Measurements from ENCODE around the gene WSCD2. TPM values are rescaled to one million over a fixed set of nuclear protein-coding genes. Genes with fewer than 3 reads are reported as not detected.

Gene WSCD2
- polyA plus RNA-seq, 1 donor from 2014 or later: 5.8 TPM

GRCh38 chr12:108176292-108176691 lies 47.2 kb downstream of the WSCD2 start:
- Histone ChIP-seq H3K36me3 (ENCODE audit: insufficient read depth, low read length) (no peaks in the 10 kb centered on the region), H3K27ac (ENCODE audit: low read length) (no peak overlapping the region)

GRCh38 chr12:108177131-108177530 lies 48.0 kb downstream of the WSCD2 start:
- no peak overlapping the region for H3K4me3 ChIP-seq (ENCODE audit: low read length)
- TF ChIP-seq EP300 (conservative IDR thresholded peaks at IDR 0.05; ENCODE audit: poor library complexity, severe bottlenecking): no peak
- TF ChIP-seq POLR2AphosphoS5 (IDR thresholded peaks at IDR 0.05): no peak
- H3F3A ChIP-seq (ENCODE audit: insufficient read depth, low read length, poor library complexity, severe bottlenecking): no peaks in the 10 kb centered on the region
- H3K79me2 ChIP-seq (replicated peaks; ENCODE audit: insufficient read depth, low read length): no peaks in the 10 kb centered on the region
- H3K4me2 ChIP-seq (ENCODE audit: low read length): no peak overlapping the region
- H3K9me2 ChIP-seq (ENCODE audit: insufficient read depth, low read length): no peaks in the 10 kb centered on the region
- no peaks in the 10 kb centered on the region for H3K9me3 ChIP-seq (ENCODE audit: low read length)
- H3K36me3 ChIP-seq (ENCODE audit: insufficient read depth, low read length): no peaks in the 10 kb centered on the region
- no peak overlapping the region for H3K27ac ChIP-seq (ENCODE audit: low read length)
- H3K9ac ChIP-seq (ENCODE audit: low read length): no peak overlapping the region
- H3K27me3 ChIP-seq (ENCODE audit: insufficient read depth, low read depth, low read length): no peaks in the 10 kb centered on the region
- H4K20me1 ChIP-seq (ENCODE audit: insufficient read depth): no peaks in the 10 kb centered on the region
- no peak overlapping the region for H2AFZ ChIP-seq (ENCODE audit: low read depth, low read length)

More at GRCh38 chr12:108176292-108176691, 47.2 kb downstream of the WSCD2 start:
- Histone ChIP-seq H2AFZ (ENCODE audit: low read depth, low read length) (no peak overlapping the region), H3K4me2 (ENCODE audit: low read length) (no peak overlapping the region), H3K79me2 (replicated peaks; ENCODE audit: insufficient read depth, low read length) (no peaks in the 10 kb centered on the region), H3K9me2 (ENCODE audit: insufficient read depth, low read length) (no peaks in the 10 kb centered on the region), H3F3A (ENCODE audit: insufficient read depth, low read length, poor library complexity, severe bottlenecking) (no peaks in the 10 kb centered on the region), H3K27me3 (ENCODE audit: insufficient read depth, low read depth, low read length) (no peaks in the 10 kb centered on the region), H3K9me3 (ENCODE audit: low read length) (no peaks in the 10 kb centered on the region), H3K9ac (ENCODE audit: low read length) (no peak overlapping the region), H4K20me1 (ENCODE audit: insufficient read depth) (no peaks in the 10 kb centered on the region), H3K4me3 (ENCODE audit: low read length) (no peak overlapping the region)
- no peak for TF ChIP-seq CTCF (IDR thresholded peaks at IDR 0.05; ENCODE audit: poor library complexity, severe bottlenecking)
- no peak for TF ChIP-seq RAD21 (conservative IDR thresholded peaks at IDR 0.05)
- no peak for TF ChIP-seq REST (IDR thresholded peaks at IDR 0.05; ENCODE audit: borderline replicate concordance)
- TF ChIP-seq MXI1 (conservative IDR thresholded peaks at IDR 0.05; ENCODE audit: poor library complexity, severe bottlenecking): no peak
- TF ChIP-seq EZH2 (IDR thresholded peaks at IDR 0.05; ENCODE audit: borderline replicate concordance, insufficient read depth, low read length, poor library complexity, severe bottlenecking): no peak
- no peak for TF ChIP-seq SMC3 (conservative IDR thresholded peaks at IDR 0.05; ENCODE audit: poor library complexity)
- no peak for TF ChIP-seq EP300 (conservative IDR thresholded peaks at IDR 0.05; ENCODE audit: poor library complexity, severe bottlenecking)
- TF ChIP-seq TAF1 (IDR thresholded peaks at IDR 0.05; ENCODE audit: low read depth): no peak

- no peak overlapping the region for H3K27ac ChIP-seq (ENCODE audit: low read length)
- no peak overlapping the region for H3K4me3 ChIP-seq (ENCODE audit: low read length)
- no peak for TF ChIP-seq REST (IDR thresholded peaks at IDR 0.05; ENCODE audit: borderline replicate concordance)
- no peak for TF ChIP-seq RAD21 (conservative IDR thresholded peaks at IDR 0.05)
- no peak for TF ChIP-seq EP300 (conservative IDR thresholded peaks at IDR 0.05; ENCODE audit: poor library complexity, severe bottlenecking)
- no peaks in the 10 kb centered on the region for H3K9me3 ChIP-seq (ENCODE audit: low read length)
- H3K27me3 ChIP-seq (ENCODE audit: insufficient read depth, low read depth, low read length): no peaks in the 10 kb centered on the region
- no peak overlapping the region for H2AFZ ChIP-seq (ENCODE audit: low read depth, low read length)
- no peaks in the 10 kb centered on the region for H3K36me3 ChIP-seq (ENCODE audit: insufficient read depth, low read length)
- no peak overlapping the region for H3K9ac ChIP-seq (ENCODE audit: low read length)
- H3K79me2 ChIP-seq (replicated peaks; ENCODE audit: insufficient read depth, low read length): no peaks in the 10 kb centered on the region
- no peaks in the 10 kb centered on the region for H4K20me1 ChIP-seq (ENCODE audit: insufficient read depth)
- no peaks in the 10 kb centered on the region for H3F3A ChIP-seq (ENCODE audit: insufficient read depth, low read length, poor library complexity, severe bottlenecking)
- H3K9me2 ChIP-seq (ENCODE audit: insufficient read depth, low read length): no peaks in the 10 kb centered on the region
- no peak overlapping the region for H3K4me2 ChIP-seq (ENCODE audit: low read length)
These were observed 50.2 kb downstream of the WSCD2 start for GRCh38 chr12:108179305-108179704.

All from neural cell (in vitro differentiated cells).